ENCODE data around the gene PKM. TPM values are rescaled to one million over a fixed set of nuclear protein-coding genes. Genes with fewer than 3 reads are reported as not detected.
"Not testable (repeated sequence)": the region's sequence is repeated elsewhere in the genome, so short reads cannot be mapped to it uniquely, and the experiment has no call there.

PKM gene
- 604 TPM for total RNA-seq (ENCODE audit: unreplicated experiment)
- long read RNA-seq, transcript PKM-202 (11 exons, 2,318 nt): major isoform, 499 of 561 reads
- long read RNA-seq, partial matches to known transcripts: 21 of 561 reads
- long read RNA-seq, other reads (novel, unspliced or antisense): 40 of 561 reads

DNA sequence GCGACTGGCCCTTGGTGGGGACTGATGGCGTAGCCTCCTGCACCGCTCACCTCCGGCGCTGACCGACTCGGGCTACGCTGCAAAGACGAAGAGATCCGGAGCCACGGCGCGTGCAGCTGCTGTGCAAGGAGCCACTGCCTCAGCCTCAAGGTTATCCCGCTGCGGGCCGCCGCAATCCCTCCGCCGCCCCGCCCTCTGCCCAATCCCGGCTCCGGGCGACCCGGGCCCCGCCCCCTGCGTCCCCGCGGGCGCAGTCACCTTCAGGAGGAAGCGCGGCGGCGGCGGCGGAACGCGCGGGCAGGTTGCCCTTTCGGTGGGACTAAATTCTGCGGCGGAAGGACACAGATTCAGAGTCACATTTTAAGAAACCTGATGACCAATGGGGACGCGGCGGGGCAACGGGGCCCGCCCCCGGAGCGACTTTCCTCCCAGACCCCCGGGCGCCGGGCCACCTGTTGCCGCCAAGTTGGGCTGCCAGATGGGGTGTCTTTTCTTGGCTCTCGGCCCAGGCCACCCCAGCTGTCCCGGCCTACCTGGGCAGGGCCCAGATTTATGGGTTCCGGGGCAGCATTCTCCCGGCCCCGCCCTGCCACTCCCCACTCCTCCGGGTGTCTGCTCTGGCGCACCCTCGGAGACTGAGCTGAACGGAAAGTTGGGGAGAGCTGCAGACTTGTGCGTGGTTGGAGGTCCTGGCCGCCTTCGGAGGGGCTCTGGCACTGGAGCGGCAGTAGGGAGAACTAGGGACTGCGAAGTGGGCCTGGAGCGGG, at the start of gene PKM:
Gene PKM, minus strand, starts transcription at position 125 of the 767 bp plus-strand sequence. CDS start 12,093 bp downstream, outside the sequence.
- TF ChIP-seq CTCF (IDR thresholded peaks at IDR 0.05; ENCODE audit: unreplicated experiment): no peak
- H3K9me3 Mint-ChIP-seq (ENCODE audit: unreplicated experiment): no peaks in the 10 kb centered on the region
- H3K4me3 Mint-ChIP-seq (ENCODE audit: unreplicated experiment): peak within 1 kb of the TSS; percentile 99
- H3K36me3 Mint-ChIP-seq (ENCODE audit: low read depth, unreplicated experiment): peaks cover 4% of the 10 kb centered on the region
- H3K27ac Mint-ChIP-seq (ENCODE audit: unreplicated experiment): peak within 1 kb of the TSS; percentile 98
- DNase-seq (ENCODE audit: low spot score): peak; percentile 97
- H3K4me1 Mint-ChIP-seq (ENCODE audit: unreplicated experiment): peaks cover 41% of the 10 kb centered on the region
- peaks cover 10% of the 10 kb centered on the region for H3K27me3 Mint-ChIP-seq (ENCODE audit: unreplicated experiment)

GRCh38 chr15:72280751-72281150, 49.8 kb upstream of the PKM start:
- Mint-ChIP-seq H3K27me3 (ENCODE audit: unreplicated experiment) (no peaks in the 10 kb centered on the region), H3K36me3 (ENCODE audit: low read depth, unreplicated experiment) (no peaks in the 10 kb centered on the region), H3K27ac (ENCODE audit: unreplicated experiment) (no peak overlapping the region), H3K4me1 (ENCODE audit: unreplicated experiment) (no peaks in the 10 kb centered on the region), H3K4me3 (ENCODE audit: unreplicated experiment) (no peak overlapping the region), H3K9me3 (ENCODE audit: unreplicated experiment) (no peaks in the 10 kb centered on the region)
- TF ChIP-seq CTCF (IDR thresholded peaks at IDR 0.05; ENCODE audit: unreplicated experiment): no peak
- DNase-seq (ENCODE audit: low spot score): no peak

DNA sequence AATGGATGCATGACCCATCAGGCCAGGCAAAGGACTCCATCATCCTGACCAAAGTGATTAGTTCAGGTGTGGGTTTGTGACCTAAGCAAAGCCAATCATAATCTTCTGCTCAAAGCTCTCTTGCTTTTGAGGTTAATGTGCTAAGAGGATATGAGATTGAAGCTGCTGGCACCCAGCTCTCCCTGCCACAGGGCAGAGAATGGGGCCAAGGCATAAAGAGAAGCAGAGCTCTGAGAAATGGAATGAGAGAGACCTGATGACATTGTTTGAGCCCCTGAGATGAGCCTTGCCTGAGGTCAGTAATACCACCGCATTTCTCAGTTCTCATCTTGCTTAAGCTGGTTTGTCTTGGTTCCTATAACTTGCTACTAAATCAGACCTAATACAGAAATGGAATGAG, 47.7 kb upstream of the PKM start:
- Mint-ChIP-seq H3K9me3 (ENCODE audit: unreplicated experiment) (no peaks in the 10 kb centered on the region), H3K4me1 (ENCODE audit: unreplicated experiment) (peaks cover 3% of the 10 kb centered on the region), H3K4me3 (ENCODE audit: unreplicated experiment) (no peak overlapping the region), H3K27ac (ENCODE audit: unreplicated experiment) (no peak overlapping the region), H3K27me3 (ENCODE audit: unreplicated experiment) (no peaks in the 10 kb centered on the region), H3K36me3 (ENCODE audit: low read depth, unreplicated experiment) (no peaks in the 10 kb centered on the region)
- no peak for DNase-seq (ENCODE audit: low spot score)
- TF ChIP-seq CTCF (IDR thresholded peaks at IDR 0.05; ENCODE audit: unreplicated experiment): no peak

GRCh38 chr15:72276326-72276700, 45.3 kb upstream of the PKM start:
- peaks cover 16% of the 10 kb centered on the region for H3K4me1 Mint-ChIP-seq (ENCODE audit: unreplicated experiment)
- H3K4me3 Mint-ChIP-seq (ENCODE audit: unreplicated experiment): no peak overlapping the region
- no peak overlapping the region for H3K27ac Mint-ChIP-seq (ENCODE audit: unreplicated experiment)
- H3K9me3 Mint-ChIP-seq (ENCODE audit: unreplicated experiment): no peaks in the 10 kb centered on the region
- no peak for DNase-seq (ENCODE audit: low spot score)
- peaks cover 2% of the 10 kb centered on the region for H3K27me3 Mint-ChIP-seq (ENCODE audit: unreplicated experiment)
- TF ChIP-seq CTCF (IDR thresholded peaks at IDR 0.05; ENCODE audit: unreplicated experiment): no peak
- no peaks in the 10 kb centered on the region for H3K36me3 Mint-ChIP-seq (ENCODE audit: low read depth, unreplicated experiment)

- H3K9me3 Mint-ChIP-seq (ENCODE audit: unreplicated experiment); DNase-seq (ENCODE audit: low spot score); H3K27ac Mint-ChIP-seq (ENCODE audit: unreplicated experiment); H3K4me3 Mint-ChIP-seq (ENCODE audit: unreplicated experiment); H3K36me3 Mint-ChIP-seq (ENCODE audit: low read depth, unreplicated experiment); H3K27me3 Mint-ChIP-seq (ENCODE audit: unreplicated experiment): not testable (repeated sequence)
- peaks cover 19% of the 10 kb centered on the region for H3K4me1 Mint-ChIP-seq (ENCODE audit: unreplicated experiment)
These were observed 44.8 kb upstream of the PKM start for GRCh38 chr15:72275635-72276325.

All from endothelial cell (in vitro differentiated cells).